Liver (tissue), 3 donors: ENCODE results near the gene HORMAD2.

Experiments
- EGR1 ChIP-seq, 2 donors: IDR thresholded peaks; 2 replicates each; pipeline ENCODE4 v1.6.1; 2016 to 2018; ENCODE audit warnings: antibody characterized with exemption in 2 of 2, low read depth in 2 of 2
- FOXA1 ChIP-seq: IDR thresholded peaks from 2 replicates; pipeline ENCODE4 v1.6.1; 2016; ENCODE audit warnings: antibody characterized with exemption
- GABPA ChIP-seq, 2 donors: IDR thresholded peaks in 1 of 2; conservative IDR thresholded peaks in 1 of 2; 2 replicates each; pipeline ENCODE4 v1.6.1; 2016; ENCODE audit warnings: antibody characterized with exemption in 2 of 2, mild to moderate bottlenecking in 1 of 2, moderate library complexity in 1 of 2
- HNF4G ChIP-seq: IDR thresholded peaks from 2 replicates; pipeline ENCODE4 v1.6.1; 2016; ENCODE audit warnings: antibody characterized with exemption
- JUND ChIP-seq, 2 donors: IDR thresholded peaks; 2 replicates each; pipeline ENCODE4 v1.6.1; 2016; ENCODE audit warnings: antibody characterized with exemption in 2 of 2
- RAD21 ChIP-seq, 2 donors: IDR thresholded peaks; 2 replicates each; pipeline ENCODE4 v1.6.1; 2016; ENCODE audit warnings: antibody characterized with exemption in 2 of 2, mild to moderate bottlenecking in 2 of 2
- SP1 ChIP-seq: IDR thresholded peaks from 2 replicates; pipeline ENCODE4 v1.6.1; 2018; ENCODE audit warnings: antibody characterized with exemption, mild to moderate bottlenecking
- TAF1 ChIP-seq: conservative IDR thresholded peaks from 2 replicates; pipeline ENCODE4 v1.6.1; 2016; ENCODE audit warnings: antibody characterized with exemption, mild to moderate bottlenecking
- YY1 ChIP-seq: IDR thresholded peaks from 2 replicates; pipeline ENCODE4 v1.6.1; 2016; ENCODE audit warnings: antibody characterized with exemption, mild to moderate bottlenecking
- TF ChIP-seq, protein P1 (sequence below): fragments of 150-350 bp; IDR thresholded peaks from 2 replicates; pipeline ENCODE4 v1.5.1; 2017; ENCODE audit warnings: improper control_type of control experiment, low read depth, low read length; ENCODE audit not compliant: missing input control
- TF ChIP-seq, protein P2 (sequence below): IDR thresholded peaks from 2 replicates; pipeline ENCODE4 v1.6.1; 2016; ENCODE audit warnings: antibody characterized with exemption, mild to moderate bottlenecking
- TF ChIP-seq, protein P3 (sequence below): IDR thresholded peaks from 2 replicates; pipeline ENCODE4 v1.6.1; 2016; ENCODE audit warnings: antibody characterized with exemption
- TF ChIP-seq, protein P4 (sequence below): IDR thresholded peaks from 2 replicates; pipeline ENCODE4 v1.6.1; 2016; ENCODE audit warnings: antibody characterized with exemption
- donor health status: healthy.
- donor health status: healthy.

DNA sequence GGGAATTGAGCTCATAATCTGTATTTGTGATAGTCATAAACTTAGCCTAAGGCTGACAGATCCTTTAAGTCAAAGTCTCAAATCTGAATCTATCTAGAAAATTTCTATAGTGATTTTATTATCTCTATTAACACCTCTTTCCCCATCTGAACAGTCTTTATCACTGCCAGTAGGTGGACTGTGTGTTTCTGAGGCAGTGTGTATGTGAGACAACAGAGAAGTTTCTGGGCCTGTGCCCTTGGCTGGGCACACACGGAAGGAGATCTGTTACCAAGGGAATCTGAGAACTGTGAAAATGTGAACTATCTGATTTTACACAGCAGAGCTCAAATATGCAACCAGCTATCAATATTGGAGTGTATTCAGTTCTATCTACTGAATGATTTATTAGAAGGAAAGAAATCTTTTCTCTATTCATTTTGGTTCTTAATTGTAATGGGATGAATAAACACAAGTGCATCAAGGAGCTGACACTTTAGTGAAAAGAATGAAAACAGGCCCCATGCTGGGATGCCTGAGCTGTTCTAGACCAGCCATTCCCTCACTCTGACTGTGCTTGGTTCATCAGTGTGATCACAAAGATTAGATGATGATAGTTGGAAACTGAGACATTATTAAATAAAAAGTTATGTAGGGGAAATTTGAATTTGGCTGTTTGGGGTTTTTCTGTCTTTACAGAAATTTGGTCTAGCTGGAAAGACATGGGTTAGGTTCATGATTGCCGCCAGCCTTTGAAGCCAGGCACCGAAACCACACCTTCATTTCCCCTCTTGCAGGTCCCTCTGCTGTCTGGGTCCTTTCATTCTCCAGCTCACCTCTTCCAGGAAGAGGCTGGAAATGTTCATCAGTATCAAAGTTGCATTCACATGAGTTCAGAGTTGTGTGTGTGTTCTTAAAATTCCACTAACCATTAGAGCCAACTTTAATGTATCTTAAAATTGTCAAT is 98.2 kb downstream of the HORMAD2 start:
- TF ChIP-seq, protein P1, sequence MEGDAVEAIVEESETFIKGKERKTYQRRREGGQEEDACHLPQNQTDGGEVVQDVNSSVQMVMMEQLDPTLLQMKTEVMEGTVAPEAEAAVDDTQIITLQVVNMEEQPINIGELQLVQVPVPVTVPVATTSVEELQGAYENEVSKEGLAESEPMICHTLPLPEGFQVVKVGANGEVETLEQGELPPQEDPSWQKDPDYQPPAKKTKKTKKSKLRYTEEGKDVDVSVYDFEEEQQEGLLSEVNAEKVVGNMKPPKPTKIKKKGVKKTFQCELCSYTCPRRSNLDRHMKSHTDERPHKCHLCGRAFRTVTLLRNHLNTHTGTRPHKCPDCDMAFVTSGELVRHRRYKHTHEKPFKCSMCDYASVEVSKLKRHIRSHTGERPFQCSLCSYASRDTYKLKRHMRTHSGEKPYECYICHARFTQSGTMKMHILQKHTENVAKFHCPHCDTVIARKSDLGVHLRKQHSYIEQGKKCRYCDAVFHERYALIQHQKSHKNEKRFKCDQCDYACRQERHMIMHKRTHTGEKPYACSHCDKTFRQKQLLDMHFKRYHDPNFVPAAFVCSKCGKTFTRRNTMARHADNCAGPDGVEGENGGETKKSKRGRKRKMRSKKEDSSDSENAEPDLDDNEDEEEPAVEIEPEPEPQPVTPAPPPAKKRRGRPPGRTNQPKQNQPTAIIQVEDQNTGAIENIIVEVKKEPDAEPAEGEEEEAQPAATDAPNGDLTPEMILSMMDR, result no peak
- TF ChIP-seq TAF1 (no peak), RAD21 (IDR thresholded peaks at IDR 0.05) (no peak), FOXA1 (no peak), GABPA (IDR thresholded peaks at IDR 0.05 in 1 of 2, conservative IDR thresholded peaks at IDR 0.05 in 1 of 2) (no peak), JUND (IDR thresholded peaks at IDR 0.05) (no peak), YY1 (no peak), EGR1 (IDR thresholded peaks at IDR 0.05; ENCODE audit: low read depth in 2 of 2) (no peak), HNF4G (no peak), SP1 (no peak)
- TF ChIP-seq, protein P2, sequence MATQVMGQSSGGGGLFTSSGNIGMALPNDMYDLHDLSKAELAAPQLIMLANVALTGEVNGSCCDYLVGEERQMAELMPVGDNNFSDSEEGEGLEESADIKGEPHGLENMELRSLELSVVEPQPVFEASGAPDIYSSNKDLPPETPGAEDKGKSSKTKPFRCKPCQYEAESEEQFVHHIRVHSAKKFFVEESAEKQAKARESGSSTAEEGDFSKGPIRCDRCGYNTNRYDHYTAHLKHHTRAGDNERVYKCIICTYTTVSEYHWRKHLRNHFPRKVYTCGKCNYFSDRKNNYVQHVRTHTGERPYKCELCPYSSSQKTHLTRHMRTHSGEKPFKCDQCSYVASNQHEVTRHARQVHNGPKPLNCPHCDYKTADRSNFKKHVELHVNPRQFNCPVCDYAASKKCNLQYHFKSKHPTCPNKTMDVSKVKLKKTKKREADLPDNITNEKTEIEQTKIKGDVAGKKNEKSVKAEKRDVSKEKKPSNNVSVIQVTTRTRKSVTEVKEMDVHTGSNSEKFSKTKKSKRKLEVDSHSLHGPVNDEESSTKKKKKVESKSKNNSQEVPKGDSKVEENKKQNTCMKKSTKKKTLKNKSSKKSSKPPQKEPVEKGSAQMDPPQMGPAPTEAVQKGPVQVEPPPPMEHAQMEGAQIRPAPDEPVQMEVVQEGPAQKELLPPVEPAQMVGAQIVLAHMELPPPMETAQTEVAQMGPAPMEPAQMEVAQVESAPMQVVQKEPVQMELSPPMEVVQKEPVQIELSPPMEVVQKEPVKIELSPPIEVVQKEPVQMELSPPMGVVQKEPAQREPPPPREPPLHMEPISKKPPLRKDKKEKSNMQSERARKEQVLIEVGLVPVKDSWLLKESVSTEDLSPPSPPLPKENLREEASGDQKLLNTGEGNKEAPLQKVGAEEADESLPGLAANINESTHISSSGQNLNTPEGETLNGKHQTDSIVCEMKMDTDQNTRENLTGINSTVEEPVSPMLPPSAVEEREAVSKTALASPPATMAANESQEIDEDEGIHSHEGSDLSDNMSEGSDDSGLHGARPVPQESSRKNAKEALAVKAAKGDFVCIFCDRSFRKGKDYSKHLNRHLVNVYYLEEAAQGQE, result no peak
- TF ChIP-seq, protein P3, sequence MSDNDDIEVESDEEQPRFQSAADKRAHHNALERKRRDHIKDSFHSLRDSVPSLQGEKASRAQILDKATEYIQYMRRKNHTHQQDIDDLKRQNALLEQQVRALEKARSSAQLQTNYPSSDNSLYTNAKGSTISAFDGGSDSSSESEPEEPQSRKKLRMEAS, result no peak
- TF ChIP-seq, protein P4, sequence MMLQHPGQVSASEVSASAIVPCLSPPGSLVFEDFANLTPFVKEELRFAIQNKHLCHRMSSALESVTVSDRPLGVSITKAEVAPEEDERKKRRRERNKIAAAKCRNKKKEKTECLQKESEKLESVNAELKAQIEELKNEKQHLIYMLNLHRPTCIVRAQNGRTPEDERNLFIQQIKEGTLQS, result no peak
